Natural killer cell treated with Interleukin-12 subunit alpha and Interleukin-12 subunit beta and Interleukin-15 and Interleukin-18, amount 100 ng/mL, for 72 hours (primary cell): ENCODE measurements around the gene RNU6-9. TPM values are rescaled to one million over a fixed set of nuclear protein-coding genes. Genes with fewer than 3 reads are reported as not detected.
A peak's percentile ranks its signal among the peaks of the same experiment; 100 is the strongest.
"Not testable (repeated sequence)": the region's sequence is repeated elsewhere in the genome, so short reads cannot be mapped to it uniquely, and the experiment has no call there.

Source experiments
- ATAC-seq, 2 donors: fragments of 150-1000 bp; cut with Tn5 transposase in 1 of 2; sonication (Bioruptor Pico), chemical (Tn5 transposase) in 1 of 2; 2 replicates each; pipeline ENCODE4 v1.10.0; 2021
- DNase-seq: peaks from one replicate; pipeline ENCODE4 v3.0.0; 2022; ENCODE audit warnings: low spot score
- H3K27ac Mint-ChIP-seq, 2 donors: 1 replicate in 1 of 2; 2 replicates in 1 of 2; pipeline ENCODE4 v1.8.0; 2022; ENCODE audit warnings: mixed read lengths in 2 of 2, mild to moderate bottlenecking in 1 of 2, moderate library complexity in 1 of 2
- H3K27me3 Mint-ChIP-seq, 2 donors: 1 replicate in 1 of 2; 2 replicates in 1 of 2; pipeline ENCODE4 v1.8.0; 2022; ENCODE audit warnings: mixed read lengths in 2 of 2
- H3K36me3 Mint-ChIP-seq: one replicate; pipeline ENCODE4 v1.8.0; 2022; ENCODE audit warnings: mixed read lengths
- H3K4me1 Mint-ChIP-seq, 2 donors: 1 replicate in 1 of 2; 2 replicates in 1 of 2; pipeline ENCODE4 v1.8.0; 2022; ENCODE audit warnings: low read depth in 2 of 2, mixed read lengths in 2 of 2, mild to moderate bottlenecking in 1 of 2
- H3K4me3 Mint-ChIP-seq: one replicate; pipeline ENCODE4 v1.8.0; 2022; ENCODE audit warnings: mixed read lengths
- H3K9me3 Mint-ChIP-seq: 2 replicates; pipeline ENCODE4 v1.8.0; 2022; ENCODE audit warnings: mixed read lengths
- total RNA-seq, 2 donors: library from RNA; stranded (reverse); gene quantifications; one replicate each; pipeline ENCODE4 v1.2.3, GENCODE V29; 2022

The RNU6-9 gene
- total RNA-seq = not detected

DNA sequence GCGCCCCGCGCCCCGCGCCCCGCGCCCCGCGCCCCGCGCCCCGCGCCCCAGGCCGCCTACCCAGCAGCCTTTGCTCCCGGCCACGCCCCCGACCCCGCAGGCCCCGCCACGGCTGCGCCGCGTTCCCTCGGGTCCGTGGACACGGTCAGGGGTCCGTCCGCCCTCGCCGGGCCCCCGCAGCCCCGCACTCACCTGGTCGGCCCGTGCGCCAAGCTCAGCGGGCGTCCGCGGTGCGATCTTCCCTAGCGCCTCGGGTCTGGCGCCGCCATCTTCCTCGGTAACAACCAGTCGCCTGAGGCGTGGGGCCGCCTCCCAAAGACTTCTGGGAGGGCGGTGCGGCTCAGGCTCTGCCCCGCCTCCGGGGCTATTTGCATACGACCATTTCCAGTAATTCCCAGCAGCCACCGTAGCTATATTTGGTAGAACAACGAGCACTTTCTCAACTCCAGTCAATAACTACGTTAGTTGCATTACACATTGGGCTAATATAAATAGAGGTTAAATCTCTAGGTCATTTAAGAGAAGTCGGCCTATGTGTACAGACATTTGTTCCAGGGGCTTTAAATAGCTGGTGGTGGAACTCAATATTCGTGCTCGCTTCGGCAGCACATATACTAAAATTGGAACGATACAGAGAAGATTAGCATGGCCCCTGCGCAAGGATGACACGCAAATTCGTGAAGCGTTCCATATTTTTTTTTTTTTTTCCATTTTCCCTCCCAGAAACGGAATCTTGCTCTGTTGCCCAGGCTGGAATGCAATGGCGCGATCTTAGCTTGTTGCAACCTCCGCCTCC, at the start of gene RNU6-9, which contains the start of gene MED16:
RNU6-9 (plus strand) TSS at position 591 of the 796 bp plus-strand sequence.
MED16 (minus strand) TSS at position 294 of the 796 bp plus-strand sequence. CDS start 2,056 bp downstream, outside the sequence.
- Mint-ChIP-seq H3K4me3 (peak within 1 kb of the TSS; percentile 96), H3K9me3 (no peaks in the 10 kb centered on the region), H3K4me1 (peaks cover 12 to 14% of the 10 kb centered on the region in 2 donors), H3K27me3 (no peaks in the 10 kb centered on the region), H3K27ac (peak within 1 kb of the TSS; percentile 98 to 99), H3K36me3 (no peaks in the 10 kb centered on the region)
- DNase-seq (peak; percentile 90), ATAC-seq (peak; percentile 96 to 97)

DNA sequence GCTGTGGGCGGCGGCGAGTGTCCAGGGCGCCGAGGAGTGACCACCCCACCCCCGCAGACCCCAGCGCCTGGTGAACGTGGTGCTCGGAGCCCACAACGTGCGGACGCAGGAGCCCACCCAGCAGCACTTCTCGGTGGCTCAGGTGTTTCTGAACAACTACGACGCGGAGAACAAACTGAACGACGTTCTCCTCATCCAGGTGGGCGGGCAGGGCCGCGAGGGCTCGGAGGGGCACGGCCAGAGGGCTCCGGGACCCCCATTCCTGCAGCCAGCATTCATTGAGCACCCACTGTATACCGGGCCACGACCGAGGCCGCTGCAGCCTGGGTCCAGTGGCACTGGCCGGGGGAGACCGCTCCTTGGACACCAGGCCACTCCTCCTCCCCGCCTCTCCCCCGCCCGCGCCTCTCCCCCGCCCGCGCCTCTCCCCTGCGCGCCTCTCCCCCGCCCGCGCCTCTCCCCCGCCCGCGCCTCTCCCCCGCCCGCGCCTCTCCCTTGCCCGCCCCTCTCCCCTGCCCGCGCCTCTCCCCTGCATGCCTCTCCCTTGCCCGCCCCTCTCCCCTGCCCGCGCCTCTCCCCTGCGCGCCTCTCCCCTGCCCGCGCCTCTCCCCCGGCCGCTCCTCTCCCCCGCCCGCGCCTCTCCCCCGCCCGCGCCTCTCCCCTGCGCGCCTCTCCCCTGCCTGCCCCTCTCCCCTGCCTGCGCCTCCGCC, 49.3 kb upstream of the RNU6-9 start:
- no peak overlapping the region for H3K27ac Mint-ChIP-seq
- no peaks in the 10 kb centered on the region for H3K9me3 Mint-ChIP-seq
- peaks cover 0 to 11% of the 10 kb centered on the region in 2 donors for H3K4me1 Mint-ChIP-seq
- peaks cover 6% of the 10 kb centered on the region for H3K36me3 Mint-ChIP-seq
- H3K27me3 Mint-ChIP-seq = peaks cover 18 to 24% of the 10 kb centered on the region in 2 donors
- DNase-seq (no peak), ATAC-seq (no peak)
- H3K4me3 Mint-ChIP-seq = no peak overlapping the region

DNA sequence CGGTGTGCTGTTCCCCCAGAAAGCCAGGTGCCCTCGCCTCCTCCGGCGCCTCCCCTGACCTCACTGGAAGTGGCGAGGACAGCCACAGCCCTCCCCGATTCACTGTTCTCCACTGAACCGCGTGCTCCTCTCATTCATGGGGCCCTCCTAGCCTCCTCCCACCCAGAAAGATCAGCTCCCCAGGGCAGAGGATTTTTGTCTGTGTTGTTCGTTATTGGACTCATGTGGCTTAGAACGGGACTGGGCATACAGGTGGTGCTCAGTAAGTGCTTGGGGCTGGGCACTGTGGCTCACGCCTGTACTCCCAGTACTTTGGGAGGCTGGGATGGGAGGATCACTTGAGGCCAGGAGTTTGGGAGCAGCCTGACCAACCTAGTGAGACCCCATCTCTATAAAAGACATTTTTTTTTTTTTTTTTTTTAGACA, 48.7 kb upstream of the RNU6-9 start:
- no peak overlapping the region for H3K4me3 Mint-ChIP-seq
- H3K9me3 Mint-ChIP-seq = no peaks in the 10 kb centered on the region
- no peak for ATAC-seq
- peaks cover 18 to 24% of the 10 kb centered on the region in 2 donors for H3K27me3 Mint-ChIP-seq
- no peak overlapping the region for H3K27ac Mint-ChIP-seq
- peaks cover 0 to 11% of the 10 kb centered on the region in 2 donors for H3K4me1 Mint-ChIP-seq
- DNase-seq = no peak
- peaks cover 6% of the 10 kb centered on the region for H3K36me3 Mint-ChIP-seq

DNA sequence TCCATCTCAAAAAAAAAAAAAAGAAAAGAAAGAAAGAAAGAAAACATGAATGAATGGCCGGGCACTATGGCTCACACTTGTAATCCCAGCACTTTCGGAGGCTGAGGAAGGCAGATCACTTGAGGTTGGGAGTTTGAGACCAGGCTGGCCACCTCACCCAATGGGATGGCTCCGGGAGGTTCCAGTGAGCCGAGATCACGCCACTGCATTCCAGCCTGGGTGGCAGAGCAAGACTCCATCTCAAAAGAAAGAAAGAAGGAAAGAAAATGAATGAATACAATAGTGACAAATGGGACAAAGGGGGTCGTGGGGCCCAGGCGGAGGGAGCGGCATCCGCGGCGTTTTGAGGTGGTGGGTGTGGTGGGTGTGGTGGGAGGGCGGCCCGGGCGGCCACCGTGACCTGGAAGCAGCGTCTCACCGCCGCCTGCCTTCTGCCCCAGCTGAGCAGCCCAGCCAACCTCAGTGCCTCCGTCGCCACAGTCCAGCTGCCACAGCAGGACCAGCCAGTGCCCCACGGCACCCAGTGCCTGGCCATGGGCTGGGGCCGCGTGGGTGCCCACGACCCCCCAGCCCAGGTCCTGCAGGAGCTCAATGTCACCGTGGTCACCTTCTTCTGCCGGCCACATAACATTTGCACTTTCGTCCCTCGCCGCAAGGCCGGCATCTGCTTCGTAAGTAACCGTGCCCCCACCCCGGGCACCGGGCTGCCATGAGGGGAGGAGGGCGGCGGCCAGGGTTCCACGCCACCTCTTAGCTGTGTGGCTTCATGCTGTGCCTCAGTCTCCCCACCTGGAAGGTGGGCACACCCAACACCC, 47.4 kb upstream of the RNU6-9 start:
- Mint-ChIP-seq H3K9me3 (no peaks in the 10 kb centered on the region), H3K4me1 (peaks cover 0 to 11% of the 10 kb centered on the region in 2 donors), H3K36me3 (peaks cover 6% of the 10 kb centered on the region), H3K4me3 (no peak overlapping the region), H3K27me3 (peaks cover 18 to 24% of the 10 kb centered on the region in 2 donors), H3K27ac (peak overlapping the region in 1 of 2 donors; percentile 33)
- DNase-seq (no peak), ATAC-seq (no peak)

DNA sequence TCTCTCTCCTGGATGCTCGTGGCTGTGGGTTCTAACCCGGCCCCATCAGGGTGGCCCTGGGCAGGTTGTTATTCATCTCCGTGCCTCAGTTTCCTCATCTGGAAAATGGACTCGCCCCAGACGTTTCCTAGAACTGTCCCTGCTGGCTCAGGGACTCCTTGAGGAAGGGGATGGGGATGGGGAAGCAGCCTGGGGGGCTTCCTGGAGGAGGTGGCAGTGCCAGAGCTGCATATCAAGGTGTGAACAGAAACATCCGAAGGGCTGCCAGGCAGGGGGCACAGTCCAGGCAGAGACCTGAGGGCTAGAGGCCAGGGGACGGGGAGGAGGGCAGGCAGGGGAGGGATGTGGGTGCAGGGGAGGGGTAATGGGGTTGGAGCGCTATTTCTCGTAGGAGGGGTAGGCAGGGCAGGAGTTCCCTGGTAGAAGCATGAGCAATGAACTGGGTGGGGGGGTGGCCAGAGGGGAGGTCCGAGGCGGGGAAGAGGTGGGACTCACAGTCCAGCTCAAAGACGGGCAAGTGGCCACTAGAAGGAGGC, 44.8 kb upstream of the RNU6-9 start:
- ATAC-seq (no peak), DNase-seq (no peak)
- Mint-ChIP-seq H3K9me3 (no peaks in the 10 kb centered on the region), H3K27me3 (peaks cover 13 to 15% of the 10 kb centered on the region in 2 donors), H3K27ac (no peak overlapping the region), H3K4me3 (no peak overlapping the region), H3K4me1 (peaks cover 0 to 6% of the 10 kb centered on the region in 2 donors), H3K36me3 (no peaks in the 10 kb centered on the region)

DNA sequence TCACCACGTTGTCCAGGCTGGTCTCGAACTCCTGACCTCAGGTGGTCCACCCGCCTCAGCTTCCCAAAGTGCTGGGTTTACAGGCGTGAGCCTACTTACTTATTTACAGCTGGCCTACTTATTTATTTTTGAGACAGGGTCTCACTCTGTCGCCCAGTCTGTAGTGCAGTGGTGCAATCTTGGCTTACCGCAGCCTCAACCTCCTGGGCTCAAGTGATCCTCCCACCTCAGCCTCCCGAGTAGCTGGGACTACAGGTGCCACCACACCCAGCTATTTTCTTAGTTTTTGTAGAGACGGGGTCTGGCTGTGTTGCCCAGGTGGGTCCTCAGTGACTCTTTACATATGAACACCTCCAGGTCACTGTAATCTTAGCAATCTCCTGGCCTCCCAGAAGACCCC, 44.1 kb upstream of the RNU6-9 start:
- H3K4me1 Mint-ChIP-seq, H3K4me3 Mint-ChIP-seq, H3K27ac Mint-ChIP-seq, DNase-seq, H3K9me3 Mint-ChIP-seq, ATAC-seq, H3K36me3 Mint-ChIP-seq: not testable (repeated sequence)
- H3K27me3 Mint-ChIP-seq = peaks cover 13 to 15% of the 10 kb centered on the region in 2 donors

DNA sequence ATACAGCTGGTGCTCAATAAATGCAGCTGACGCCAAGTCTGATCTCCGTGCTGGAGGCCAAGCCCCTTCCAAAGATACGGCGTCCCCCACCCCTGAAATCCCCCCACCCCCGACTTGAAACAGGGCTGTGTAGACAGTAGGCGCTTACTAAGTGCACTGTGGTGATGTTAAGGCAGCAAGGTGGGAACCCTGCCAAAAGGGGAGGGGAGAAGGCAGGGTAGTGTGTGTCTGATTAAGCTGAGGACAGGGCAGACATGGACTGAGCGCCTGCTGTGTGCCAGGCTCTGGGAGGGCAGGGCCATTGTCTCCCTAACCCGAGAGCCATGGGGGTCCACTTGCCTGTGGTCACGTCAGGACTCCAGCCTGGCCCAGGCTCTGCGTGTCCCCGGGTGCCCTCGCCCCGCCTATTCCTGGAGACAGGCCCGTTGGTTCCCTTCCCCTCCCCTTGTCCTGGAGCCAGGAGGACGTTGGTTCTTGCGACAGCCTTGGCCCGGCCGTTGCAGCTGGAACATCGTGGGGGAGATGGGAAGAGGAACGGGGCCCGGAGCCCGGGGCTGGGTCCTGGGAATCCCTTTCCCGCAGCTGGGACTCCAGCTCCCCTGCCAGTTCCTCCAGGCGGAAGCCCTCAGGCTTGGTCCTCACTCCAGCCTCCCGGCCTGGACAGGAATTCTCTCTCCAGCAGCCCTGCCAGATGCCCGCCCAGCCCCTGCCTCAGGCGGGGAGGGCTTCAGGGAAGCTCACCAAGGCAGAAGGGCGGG, 42.9 kb upstream of the RNU6-9 start:
- DNase-seq = no peak
- peak in 1 of 2 donors; percentile 11 for ATAC-seq

DNA sequence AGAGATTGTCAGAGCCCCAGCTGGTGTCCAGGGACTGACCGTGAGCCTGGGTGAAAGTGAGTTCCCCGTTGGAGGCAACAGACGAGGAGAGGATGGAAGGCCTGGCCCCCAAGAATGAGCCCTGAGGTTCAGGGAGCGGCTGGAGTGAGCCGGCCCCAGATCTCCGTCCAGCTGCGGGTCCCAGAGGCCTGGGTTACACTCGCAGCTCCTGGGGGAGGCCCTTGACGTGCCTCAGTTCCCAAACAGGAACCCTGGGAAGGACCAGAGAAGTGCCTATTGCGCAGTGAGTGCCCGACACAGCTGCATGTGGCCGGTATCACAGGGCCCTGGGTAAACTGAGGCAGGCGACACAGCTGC, 42.3 kb upstream of the RNU6-9 start:
- no peak overlapping the region for H3K27ac Mint-ChIP-seq
- no peaks in the 10 kb centered on the region for H3K36me3 Mint-ChIP-seq
- H3K9me3 Mint-ChIP-seq = no peaks in the 10 kb centered on the region
- no peak for ATAC-seq
- H3K4me3 Mint-ChIP-seq = no peak overlapping the region
- peaks cover 5 to 9% of the 10 kb centered on the region in 2 donors for H3K27me3 Mint-ChIP-seq
- DNase-seq = no peak
- peaks cover 0 to 4% of the 10 kb centered on the region in 2 donors for H3K4me1 Mint-ChIP-seq

More for the DNA sequence above, 42.9 kb upstream of the RNU6-9 start:
- Mint-ChIP-seq H3K4me3 (no peak overlapping the region), H3K27ac (no peak overlapping the region), H3K9me3 (no peaks in the 10 kb centered on the region), H3K27me3 (peaks cover 9 to 15% of the 10 kb centered on the region in 2 donors), H3K36me3 (no peaks in the 10 kb centered on the region), H3K4me1 (peaks cover 0 to 4% of the 10 kb centered on the region in 2 donors)

DNA sequence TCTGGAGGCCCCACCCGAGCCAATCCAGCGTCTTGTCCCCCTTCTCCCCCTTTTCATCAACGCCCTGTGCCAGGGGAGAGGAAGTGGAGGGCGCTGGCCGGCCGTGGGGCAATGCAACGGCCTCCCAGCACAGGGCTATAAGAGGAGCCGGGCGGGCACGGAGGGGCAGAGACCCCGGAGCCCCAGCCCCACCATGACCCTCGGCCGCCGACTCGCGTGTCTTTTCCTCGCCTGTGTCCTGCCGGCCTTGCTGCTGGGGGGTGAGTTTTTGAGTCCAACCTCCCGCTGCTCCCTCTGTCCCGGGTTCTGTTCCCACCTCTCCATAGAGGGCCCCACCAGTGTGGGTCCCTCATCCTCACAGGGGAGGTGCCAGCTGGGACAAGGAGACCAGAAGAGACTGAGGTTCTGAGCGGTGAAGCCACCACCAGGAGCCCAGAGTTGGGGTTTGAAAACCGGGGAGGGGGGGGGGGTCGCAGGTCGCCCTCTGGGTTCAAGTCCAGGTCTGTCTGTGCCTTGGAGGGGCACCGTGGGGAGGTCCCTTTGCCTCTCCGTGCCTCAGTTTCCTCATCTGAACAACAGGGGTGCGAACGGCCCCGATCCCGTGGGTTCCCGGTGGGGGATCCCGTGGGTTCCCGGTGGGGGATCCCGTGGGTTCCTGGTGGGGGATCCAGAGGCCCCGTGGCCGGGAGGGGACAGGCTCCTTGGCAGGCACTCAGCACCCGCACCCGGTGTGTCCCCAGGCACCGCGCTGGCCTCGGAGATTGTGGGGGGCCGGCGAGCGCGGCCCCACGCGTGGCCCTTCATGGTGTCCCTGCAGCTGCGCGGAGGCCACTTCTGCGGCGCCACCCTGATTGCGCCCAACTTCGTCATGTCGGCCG, 40.9 kb upstream of the RNU6-9 start, which contains the start of gene ELANE:
ELANE (plus strand) TSS at position 168 of the 878 bp plus-strand sequence; CDS start at position 194, 26 bp downstream.
- peaks cover 0 to under 1% of the 10 kb centered on the region in 2 donors for H3K4me1 Mint-ChIP-seq

DNA sequence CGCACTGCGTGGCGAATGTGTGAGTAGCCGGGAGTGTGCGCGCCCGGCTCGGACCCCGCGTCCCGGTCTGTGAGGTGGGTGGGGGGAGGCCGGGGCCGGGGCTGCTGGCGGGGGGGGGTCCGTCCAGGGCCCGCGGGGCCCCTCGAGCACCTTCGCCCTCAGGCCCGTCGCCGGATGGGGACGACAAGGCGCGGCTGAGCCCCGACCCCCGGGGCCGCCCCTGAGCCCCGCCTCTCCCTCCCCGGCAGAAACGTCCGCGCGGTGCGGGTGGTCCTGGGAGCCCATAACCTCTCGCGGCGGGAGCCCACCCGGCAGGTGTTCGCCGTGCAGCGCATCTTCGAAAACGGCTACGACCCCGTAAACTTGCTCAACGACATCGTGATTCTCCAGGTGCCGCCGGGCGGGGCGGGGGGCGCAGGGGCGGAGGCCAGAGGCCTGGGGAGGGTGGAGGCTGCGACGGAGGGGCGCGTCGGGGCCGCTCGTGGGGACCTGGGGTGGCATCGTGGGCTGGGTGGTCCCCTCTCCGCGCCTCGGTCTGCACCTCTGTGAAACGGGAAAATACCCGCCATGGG, 40.2 kb upstream of the RNU6-9 start:
- ATAC-seq (peak in 1 of 2 donors; percentile 37), DNase-seq (no peak)
- no peak overlapping the region for H3K4me3 Mint-ChIP-seq
- H3K27ac Mint-ChIP-seq = no peak overlapping the region
- no peaks in the 10 kb centered on the region for H3K36me3 Mint-ChIP-seq
- H3K4me1 Mint-ChIP-seq = peaks cover 0 to 3% of the 10 kb centered on the region in 2 donors
- no peaks in the 10 kb centered on the region for H3K9me3 Mint-ChIP-seq
- peaks cover 0 to 6% of the 10 kb centered on the region in 2 donors for H3K27me3 Mint-ChIP-seq

More for the DNA sequence above, 40.9 kb upstream of the RNU6-9 start, which contains the start of gene ELANE:
- peaks cover 3 to 4% of the 10 kb centered on the region in 2 donors for H3K27me3 Mint-ChIP-seq
- no peak within 1 kb of the TSS for H3K27ac Mint-ChIP-seq
- no peak within 1 kb of the TSS for H3K4me3 Mint-ChIP-seq
- DNase-seq (no peak), ATAC-seq (no peak)
- H3K36me3 Mint-ChIP-seq = no peaks in the 10 kb centered on the region
- H3K9me3 Mint-ChIP-seq = no peaks in the 10 kb centered on the region

DNA sequence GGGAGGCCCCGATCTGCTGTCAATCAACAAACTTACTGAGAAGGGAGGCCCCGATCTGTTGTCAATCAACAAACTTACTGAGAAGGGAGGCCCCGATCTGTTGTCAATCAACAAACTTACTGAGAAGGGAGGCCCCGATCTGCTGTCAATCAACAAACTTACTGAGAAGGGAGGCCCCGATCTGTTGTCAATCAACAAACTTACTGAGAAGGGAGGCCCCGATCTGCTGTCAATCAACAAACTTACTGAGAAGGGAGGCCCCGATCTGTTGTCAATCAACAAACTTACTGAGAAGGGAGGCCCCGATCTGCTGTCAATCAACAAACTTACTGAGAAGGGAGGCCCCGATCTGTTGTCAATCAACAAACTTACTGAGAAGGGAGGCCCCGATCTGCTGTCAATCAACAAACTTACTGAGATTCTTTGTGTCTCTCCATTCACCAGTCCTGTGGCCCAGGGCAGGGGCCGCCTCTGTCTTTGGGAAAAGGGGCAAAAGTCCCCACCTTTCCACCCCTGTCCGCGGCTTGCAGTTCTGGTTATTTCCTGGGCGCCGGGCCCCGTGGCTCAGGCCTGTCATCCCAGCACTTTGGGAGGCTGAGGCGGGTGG, 39.6 kb upstream of the RNU6-9 start:
- H3K36me3 Mint-ChIP-seq, ATAC-seq, H3K27ac Mint-ChIP-seq, DNase-seq, H3K4me3 Mint-ChIP-seq, H3K4me1 Mint-ChIP-seq, H3K9me3 Mint-ChIP-seq, H3K27me3 Mint-ChIP-seq: not testable (repeated sequence)
